Vagina (tissue), 2 donors: Measurements from ENCODE around the gene OSGIN1. TPM values are rescaled to one million over a fixed set of nuclear protein-coding genes. Genes with fewer than 3 reads are reported as not detected.

Experiments used
- DNase-seq, 2 donors: peaks; one replicate each; pipeline ENCODE4 v3.0.0-alpha.2; 2017; ENCODE audit errors: extremely low spot score in 2 of 2
- H3K27ac ChIP-seq: fragments of 200-600 bp; sonication (generic); one replicate; pipeline ENCODE4 v1.5.1; 2019
- H3K27me3 ChIP-seq: fragments of 200-600 bp; sonication (generic); one replicate; pipeline ENCODE4 v1.5.1; 2019
- H3K36me3 ChIP-seq, 2 donors: fragments of 200-600 bp; sonication (generic); one replicate each; pipeline ENCODE4 v1.5.1; 2017 to 2019
- H3K4me1 ChIP-seq: fragments of 200-600 bp; sonication (generic); one replicate; pipeline ENCODE4 v1.5.1; 2019
- H3K4me3 ChIP-seq, 2 donors: fragments of 200-600 bp; sonication (generic); 1 replicate in 1 of 2; 2 replicates in 1 of 2; pipeline ENCODE4 v1.5.1; 2016 to 2019
- H3K9me3 ChIP-seq: fragments of 200-600 bp; sonication (generic); one replicate; pipeline ENCODE4 v1.5.1; 2019
- CTCF ChIP-seq, 3 experiments: fragments of 450-650 bp in 2 of 3; fragments of 200-600 bp in 1 of 3; sonication (generic) in 1 of 3; IDR thresholded peaks; one replicate each; pipeline ENCODE4 v1.5.1; 2017 to 2019; ENCODE audit warnings: antibody characterized with exemption in 3 of 3, mild to moderate bottlenecking in 2 of 3, moderate library complexity in 2 of 3
- POLR2A ChIP-seq, 2 donors: fragments of 450-650 bp; IDR thresholded peaks; one replicate each; pipeline ENCODE4 v1.6.1; 2017; ENCODE audit warnings: antibody characterized with exemption in 2 of 2, mild to moderate bottlenecking in 2 of 2, moderate library complexity in 2 of 2
- POLR2AphosphoS5 ChIP-seq, 2 donors: sonication (generic); formaldehyde crosslinking; IDR thresholded peaks; one replicate each; pipeline ENCODE4 v1.9.0; 2017; ENCODE audit warnings: antibody characterized with exemption in 2 of 2, mild to moderate bottlenecking in 2 of 2, low read depth in 1 of 2; ENCODE audit not compliant: insufficient read depth in 1 of 2
- intact Hi-C: fragments of 100-400 bp; cut with DNase I; formaldehyde crosslinking; loops from one replicate; pipeline ENCODE4 v1.15.1; 2023
- total RNA-seq: library from RNA; depleted of rRNA; stranded (reverse); fragments of >200 nt; gene quantifications from one replicate; pipeline ENCODE4 v1.2.3, GENCODE V29; 2016

The OSGIN1 gene
- total RNA-seq, 1 donor from 2014 or later = 6.4 TPM

- no peak overlapping the region for H3K4me3 ChIP-seq
- no peaks in the 10 kb centered on the region for H3K9me3 ChIP-seq
- H3K36me3 ChIP-seq = peaks cover 0 to 25% of the 10 kb centered on the region in 2 donors
- H3K27me3 ChIP-seq = no peaks in the 10 kb centered on the region
- no peak for TF ChIP-seq POLR2AphosphoS5 (IDR thresholded peaks at IDR 0.05; ENCODE audit: insufficient read depth in 1 of 2, low read depth in 1 of 2)
- no peak for TF ChIP-seq CTCF (IDR thresholded peaks at IDR 0.05)
- no peak for TF ChIP-seq POLR2A (IDR thresholded peaks at IDR 0.05)
- intact Hi-C loops = no loop called here
- H3K4me1 ChIP-seq = no peaks in the 10 kb centered on the region
- H3K27ac ChIP-seq = no peak overlapping the region
- DNase-seq = no peak
Measured at GRCh38 chr16:83907631-83908250, 45.3 kb upstream of the OSGIN1 start.

- H3K36me3 ChIP-seq = peaks cover 0 to 31% of the 10 kb centered on the region in 2 donors
Measured at GRCh38 chr16:83908798-83909197, 44.2 kb upstream of the OSGIN1 start.

GRCh38 chr16:83911290-83911689, 41.8 kb upstream of the OSGIN1 start:
- Histone ChIP-seq H3K4me1 (no peaks in the 10 kb centered on the region), H3K36me3 (peaks cover 0 to 47% of the 10 kb centered on the region in 2 donors), H3K4me3 (no peak overlapping the region), H3K27ac (no peak overlapping the region), H3K27me3 (no peaks in the 10 kb centered on the region), H3K9me3 (no peaks in the 10 kb centered on the region)
- TF ChIP-seq CTCF (IDR thresholded peaks at IDR 0.05) (no peak), POLR2AphosphoS5 (IDR thresholded peaks at IDR 0.05; ENCODE audit: insufficient read depth in 1 of 2, low read depth in 1 of 2) (no peak), POLR2A (IDR thresholded peaks at IDR 0.05) (no peak)
- intact Hi-C loops = no loop called here
- no peak for DNase-seq

More at GRCh38 chr16:83908798-83909197, 44.2 kb upstream of the OSGIN1 start:
- no peak for DNase-seq
- H3K4me3 ChIP-seq = no peak overlapping the region
- H3K4me1 ChIP-seq = no peaks in the 10 kb centered on the region
- no peaks in the 10 kb centered on the region for H3K27me3 ChIP-seq
- TF ChIP-seq POLR2AphosphoS5 (IDR thresholded peaks at IDR 0.05; ENCODE audit: insufficient read depth in 1 of 2, low read depth in 1 of 2) (no peak), POLR2A (IDR thresholded peaks at IDR 0.05) (no peak), CTCF (IDR thresholded peaks at IDR 0.05) (no peak)
- no peak overlapping the region for H3K27ac ChIP-seq
- intact Hi-C loops = no loop called here
- H3K9me3 ChIP-seq = no peaks in the 10 kb centered on the region

- TF ChIP-seq POLR2AphosphoS5 (IDR thresholded peaks at IDR 0.05; ENCODE audit: insufficient read depth in 1 of 2, low read depth in 1 of 2) (no peak), POLR2A (IDR thresholded peaks at IDR 0.05) (no peak), CTCF (IDR thresholded peaks at IDR 0.05) (no peak)
- DNase-seq = no peak
- Histone ChIP-seq H3K9me3 (no peaks in the 10 kb centered on the region), H3K4me3 (no peak overlapping the region), H3K27ac (no peak overlapping the region), H3K36me3 (peaks cover 0 to 47% of the 10 kb centered on the region in 2 donors), H3K4me1 (no peaks in the 10 kb centered on the region), H3K27me3 (no peaks in the 10 kb centered on the region)
- intact Hi-C loops = no loop called here
Measured at GRCh38 chr16:83912519-83913244, 40.4 kb upstream of the OSGIN1 start.

- Histone ChIP-seq H3K27ac (no peak overlapping the region), H3K36me3 (peaks cover 0 to 47% of the 10 kb centered on the region in 2 donors)
- no peak for DNase-seq
Measured at GRCh38 chr16:83913245-83913633, 39.8 kb upstream of the OSGIN1 start.

More at GRCh38 chr16:83913245-83913633, 39.8 kb upstream of the OSGIN1 start:
- TF ChIP-seq POLR2AphosphoS5 (IDR thresholded peaks at IDR 0.05; ENCODE audit: insufficient read depth in 1 of 2, low read depth in 1 of 2) = no peak
- TF ChIP-seq POLR2A (IDR thresholded peaks at IDR 0.05) = no peak
- TF ChIP-seq CTCF (IDR thresholded peaks at IDR 0.05) = no peak
- intact Hi-C loops = no loop called here
- Histone ChIP-seq H3K4me1 (no peaks in the 10 kb centered on the region), H3K9me3 (no peaks in the 10 kb centered on the region), H3K4me3 (no peak overlapping the region), H3K27me3 (no peaks in the 10 kb centered on the region)
